Glutamatergic neuron (in vitro differentiated cells): Measurements from ENCODE around the gene LGR6. TPM values are rescaled to one million over a fixed set of nuclear protein-coding genes. Genes with fewer than 3 reads are reported as not detected.
"Not testable (repeated sequence)": the region's sequence is repeated elsewhere in the genome, so short reads cannot be mapped to it uniquely, and the experiment has no call there.

Experiments
- DNase-seq: peaks from one replicate; pipeline ENCODE4 v3.0.0; 2022
- H3K27ac Mint-ChIP-seq: one replicate; pipeline ENCODE4 v1.8.0; 2020; ENCODE audit warnings: mild to moderate bottlenecking, mixed read lengths, inconsistent platforms; ENCODE audit not compliant: unreplicated experiment
- H3K27me3 Mint-ChIP-seq: one replicate; pipeline ENCODE4 v1.8.0; 2020; ENCODE audit warnings: mild to moderate bottlenecking, moderate library complexity, mixed read lengths, inconsistent platforms; ENCODE audit not compliant: unreplicated experiment
- H3K36me3 Mint-ChIP-seq: one replicate; pipeline ENCODE4 v1.8.0; 2020; ENCODE audit warnings: mild to moderate bottlenecking, mixed read lengths, inconsistent platforms; ENCODE audit not compliant: unreplicated experiment
- H3K4me1 Mint-ChIP-seq: one replicate; pipeline ENCODE4 v1.8.0; 2020; ENCODE audit warnings: mild to moderate bottlenecking, low read depth, mixed read lengths, inconsistent platforms; ENCODE audit not compliant: unreplicated experiment
- H3K4me3 Mint-ChIP-seq: one replicate; pipeline ENCODE4 v1.8.0; 2020; ENCODE audit warnings: mild to moderate bottlenecking, mixed read lengths, inconsistent platforms; ENCODE audit not compliant: unreplicated experiment
- H3K9me3 Mint-ChIP-seq: one replicate; pipeline ENCODE4 v1.8.0; 2020; ENCODE audit warnings: mild to moderate bottlenecking, moderate library complexity, mixed read lengths, inconsistent platforms; ENCODE audit not compliant: unreplicated experiment
- CTCF ChIP-seq: fragments of 200-600 bp; sonication (generic); IDR thresholded peaks from one replicate; pipeline ENCODE4 v1.5.0; 2021; ENCODE audit not compliant: partially characterized antibody, unreplicated experiment
- total RNA-seq: library from RNA; stranded (reverse); fragmentation: NEBNext Ultra II Directional; extraction: Animal tissue kit (Norgen Biotek cat#: 25700); gene quantifications from one replicate; pipeline ENCODE4 v1.2.1, GENCODE V29; 2021; ENCODE audit not compliant: unreplicated experiment

Gene LGR6
- total RNA-seq, 1 donor from 2014 or later = 0.37 TPM

GRCh38 chr1:202349206-202349928 is 155.8 kb downstream of the LGR6 start:
- TF ChIP-seq CTCF = no peak
- H3K9me3 Mint-ChIP-seq = no peaks in the 10 kb centered on the region
- peak overlapping the region; percentile 96 for H3K4me3 Mint-ChIP-seq
- DNase-seq = no peak
- H3K27ac Mint-ChIP-seq = peak overlapping the region; percentile 60
- no peaks in the 10 kb centered on the region for H3K36me3 Mint-ChIP-seq
- H3K27me3 Mint-ChIP-seq = no peaks in the 10 kb centered on the region
- peaks cover 7% of the 10 kb centered on the region for H3K4me1 Mint-ChIP-seq

DNA sequence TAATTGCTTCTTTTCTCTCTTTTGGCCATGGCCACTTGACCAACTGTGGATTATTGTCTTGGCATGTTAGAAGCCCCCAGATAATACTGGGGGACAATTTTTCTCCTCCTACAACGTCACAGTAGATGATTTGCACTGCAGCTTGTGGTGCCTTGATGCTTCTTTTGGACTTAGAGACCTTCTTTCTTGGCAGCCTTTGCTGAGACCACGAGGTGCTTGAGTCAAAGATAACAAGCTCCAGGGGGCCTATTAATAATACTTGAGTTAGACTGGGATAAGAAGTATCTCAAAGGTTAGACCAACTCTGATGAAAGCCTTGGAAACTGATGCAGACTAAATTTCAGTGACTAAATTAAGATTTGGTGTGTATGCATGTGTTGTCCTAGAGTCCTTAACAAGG is 158.1 kb downstream of the LGR6 start:
- H3K4me3 Mint-ChIP-seq = no peak overlapping the region
- no peaks in the 10 kb centered on the region for H3K27me3 Mint-ChIP-seq
- peaks cover 7% of the 10 kb centered on the region for H3K4me1 Mint-ChIP-seq

DNA sequence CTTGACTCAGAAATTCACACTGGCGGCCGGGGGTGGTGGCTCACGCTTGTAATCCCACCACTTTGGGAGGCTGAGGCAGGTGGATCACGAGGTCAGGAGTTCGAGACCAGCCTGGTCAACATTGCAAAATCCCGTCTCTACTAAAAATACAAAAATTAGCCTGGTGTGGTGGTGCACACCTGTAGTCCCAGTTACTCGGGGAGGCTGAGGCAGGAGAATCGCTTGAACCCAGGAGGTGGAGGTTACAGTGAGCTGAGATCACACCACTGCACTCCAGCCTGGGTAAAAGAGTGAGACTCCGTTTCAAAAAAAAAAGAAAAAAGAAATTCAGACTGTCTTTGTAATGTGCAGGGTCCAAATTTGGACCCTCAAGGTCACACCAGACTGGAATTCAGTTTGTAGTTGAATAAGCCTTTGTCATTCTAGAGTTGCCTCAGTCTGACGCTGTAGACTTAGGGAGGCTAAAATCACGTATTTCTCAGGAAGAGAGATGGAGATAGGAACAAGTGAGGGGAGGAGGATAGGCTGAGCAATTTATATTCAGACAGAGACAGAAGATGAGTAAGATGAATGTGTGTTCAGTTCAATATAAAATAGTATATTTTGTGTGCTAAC is 159.1 kb downstream of the LGR6 start:
- H3K4me1 Mint-ChIP-seq, H3K27ac Mint-ChIP-seq, DNase-seq, H3K27me3 Mint-ChIP-seq, H3K4me3 Mint-ChIP-seq, H3K36me3 Mint-ChIP-seq, H3K9me3 Mint-ChIP-seq: not testable (repeated sequence)

More for the DNA sequence above, 158.1 kb downstream of the LGR6 start:
- no peak for TF ChIP-seq CTCF
- Mint-ChIP-seq H3K9me3 (no peaks in the 10 kb centered on the region), H3K27ac (no peak overlapping the region), H3K36me3 (no peaks in the 10 kb centered on the region)
- no peak for DNase-seq

DNA sequence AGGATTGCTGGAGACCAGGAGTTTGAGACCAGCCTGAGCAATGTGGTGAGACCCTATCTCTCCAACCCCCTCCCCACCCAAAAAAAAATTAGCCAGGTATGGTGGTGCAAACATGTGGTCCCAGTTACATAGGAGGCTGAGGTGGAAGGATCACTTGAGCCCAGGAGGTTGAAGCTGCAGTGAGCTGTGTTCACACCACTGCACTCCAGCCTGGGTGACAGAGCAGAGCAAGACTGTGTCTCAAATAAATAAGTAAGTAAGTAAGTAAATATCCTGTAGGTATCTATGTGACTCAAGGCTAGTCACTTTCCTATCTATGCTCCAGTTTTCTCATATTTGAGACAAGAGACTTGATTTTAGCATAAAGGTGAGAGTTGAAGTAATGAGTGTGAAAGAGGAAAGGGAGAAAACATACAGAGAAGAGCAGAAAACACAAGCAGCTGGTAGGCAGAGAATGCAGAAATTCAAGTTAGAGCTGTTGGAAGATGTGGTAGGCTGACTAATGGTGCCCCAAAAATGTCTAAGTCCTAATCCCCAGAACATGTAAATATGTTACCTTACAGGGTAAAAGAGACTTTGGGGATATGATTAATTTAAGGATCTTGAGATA is 162.4 kb downstream of the LGR6 start:
- TF ChIP-seq CTCF = no peak
- no peaks in the 10 kb centered on the region for H3K9me3 Mint-ChIP-seq
- no peaks in the 10 kb centered on the region for H3K4me1 Mint-ChIP-seq
- H3K27me3 Mint-ChIP-seq = no peaks in the 10 kb centered on the region
- no peak overlapping the region for H3K27ac Mint-ChIP-seq
- H3K4me3 Mint-ChIP-seq = no peak overlapping the region
- DNase-seq = no peak
- no peaks in the 10 kb centered on the region for H3K36me3 Mint-ChIP-seq

DNA sequence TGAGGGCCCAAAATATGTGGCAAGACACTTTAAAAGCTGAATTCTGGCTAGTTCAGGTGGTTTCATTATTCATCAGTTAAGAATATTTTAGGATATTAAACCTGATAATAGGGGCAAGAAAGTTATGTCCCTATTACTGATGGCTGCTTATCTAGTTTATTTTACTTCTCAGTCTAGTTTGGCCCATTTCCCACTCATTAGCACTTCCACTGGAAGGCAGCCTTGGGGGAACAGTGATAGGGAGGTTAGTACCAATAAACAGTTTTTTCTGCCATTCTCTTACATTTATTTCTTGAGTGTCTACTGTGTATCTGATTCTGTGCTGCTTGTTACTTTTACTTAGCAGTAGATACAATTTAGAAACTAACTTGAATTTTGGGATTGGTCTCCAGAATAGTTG is 163.9 kb downstream of the LGR6 start:
- Mint-ChIP-seq H3K4me3 (no peak overlapping the region), H3K9me3 (no peaks in the 10 kb centered on the region), H3K27ac (no peak overlapping the region), H3K36me3 (no peaks in the 10 kb centered on the region), H3K4me1 (peaks cover 8% of the 10 kb centered on the region), H3K27me3 (no peaks in the 10 kb centered on the region)
- TF ChIP-seq CTCF = no peak
- no peak for DNase-seq
